Activated T-cell treated with anti-CD3 and anti-CD28 coated beads for 1 hour (primary cell): Measurements from ENCODE around the gene TYW1B.
"Not testable (repeated sequence)": the region's sequence is repeated elsewhere in the genome, so short reads cannot be mapped to it uniquely, and the experiment has no call there.

ENCODE experiments used
- DNase-seq: peaks from one replicate; pipeline ENCODE4 v3.0.0-alpha.2; 2020; ENCODE audit warnings: low read depth

The TYW1B gene, protein sequence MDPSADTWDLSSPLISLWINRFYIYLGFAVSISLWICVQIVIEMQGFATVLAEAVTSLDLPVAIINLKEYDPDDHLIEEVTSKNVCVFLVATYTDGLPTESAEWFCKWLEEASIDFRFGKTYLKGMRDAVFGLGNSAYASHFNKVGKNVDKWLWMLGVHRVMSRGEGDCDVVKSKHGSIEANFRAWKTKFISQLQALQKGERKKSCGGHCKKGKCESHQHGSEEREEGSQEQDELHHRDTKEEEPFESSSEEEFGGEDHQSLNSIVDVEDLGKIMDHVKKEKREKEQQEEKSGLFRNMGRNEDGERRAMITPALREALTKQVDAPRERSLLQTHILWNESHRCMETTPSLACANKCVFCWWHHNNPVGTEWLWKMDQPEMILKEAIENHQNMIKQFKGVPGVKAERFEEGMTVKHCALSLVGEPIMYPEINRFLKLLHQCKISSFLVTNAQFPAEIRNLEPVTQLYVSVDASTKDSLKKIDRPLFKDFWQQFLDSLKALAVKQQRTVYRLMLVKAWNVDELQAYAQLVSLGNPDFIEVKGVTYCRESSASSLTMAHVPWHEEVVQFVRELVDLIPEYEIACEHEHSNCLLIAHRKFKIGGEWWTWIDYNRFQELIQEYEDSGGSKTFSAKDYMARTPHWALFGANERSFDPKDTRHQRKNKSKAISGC

DNA sequence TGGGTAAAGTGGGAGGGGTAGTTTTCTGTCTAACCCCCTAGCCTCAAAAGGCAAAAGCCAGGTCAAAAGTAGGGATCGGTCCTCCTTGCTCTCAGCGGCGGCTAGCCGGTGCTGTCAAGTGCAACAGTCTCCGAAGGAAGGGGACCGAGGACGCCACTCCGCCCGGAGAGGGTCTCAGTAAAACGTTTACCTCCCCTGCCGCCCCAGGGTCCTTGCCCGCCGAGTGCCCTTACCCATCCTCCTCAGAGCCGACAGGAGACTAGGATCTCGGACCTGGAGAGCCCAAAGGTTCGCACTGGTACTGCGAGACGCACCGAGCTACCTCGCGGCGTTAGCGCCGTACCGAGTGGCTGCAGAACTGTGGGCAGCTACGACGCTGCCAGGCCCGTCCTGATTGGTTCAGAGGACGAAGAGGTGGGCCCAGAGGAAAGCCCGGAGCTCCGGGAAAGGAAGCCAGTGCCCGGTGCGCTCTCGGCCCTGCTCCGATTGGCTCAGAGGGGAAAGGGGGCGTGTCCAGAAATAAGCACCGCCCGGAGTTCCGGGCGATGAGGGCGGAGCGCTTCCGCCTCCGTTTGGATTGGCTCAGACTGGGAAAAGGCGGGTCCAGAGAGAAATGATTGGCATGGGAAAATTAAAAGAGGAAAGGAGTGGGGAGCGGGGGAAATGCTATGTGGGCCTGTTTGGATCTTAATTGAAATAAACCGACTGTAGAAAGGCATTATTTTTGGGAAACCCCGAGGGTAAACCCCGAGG, at the start of gene TYW1B:
TSS of gene TYW1B (minus strand) at position 362 of the 753 bp plus-strand sequence. CDS start at position 237, 125 bp downstream.
- DNase-seq, result peak; percentile 91

DNA sequence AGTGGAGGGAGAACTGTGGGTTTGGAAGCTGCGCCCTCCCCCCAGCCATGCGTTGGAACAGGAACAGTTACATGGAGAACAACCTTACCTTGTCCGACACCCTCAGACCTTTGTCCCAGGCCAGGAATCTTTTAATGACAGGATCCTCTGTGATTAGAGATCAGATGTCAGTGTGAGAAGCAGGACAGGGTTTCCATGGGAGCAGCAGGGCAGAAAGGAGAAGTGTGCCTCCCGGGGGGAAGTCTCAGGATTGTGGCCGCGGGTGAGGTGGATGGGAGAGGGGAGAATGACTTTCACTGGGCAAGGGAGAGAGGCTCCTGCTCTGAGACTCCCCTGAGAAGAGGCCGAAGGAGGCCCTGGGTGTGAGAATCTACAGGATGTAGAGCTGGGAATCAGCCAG, 39.6 kb upstream of the TYW1B start:
- DNase-seq, result not testable (repeated sequence)

DNA sequence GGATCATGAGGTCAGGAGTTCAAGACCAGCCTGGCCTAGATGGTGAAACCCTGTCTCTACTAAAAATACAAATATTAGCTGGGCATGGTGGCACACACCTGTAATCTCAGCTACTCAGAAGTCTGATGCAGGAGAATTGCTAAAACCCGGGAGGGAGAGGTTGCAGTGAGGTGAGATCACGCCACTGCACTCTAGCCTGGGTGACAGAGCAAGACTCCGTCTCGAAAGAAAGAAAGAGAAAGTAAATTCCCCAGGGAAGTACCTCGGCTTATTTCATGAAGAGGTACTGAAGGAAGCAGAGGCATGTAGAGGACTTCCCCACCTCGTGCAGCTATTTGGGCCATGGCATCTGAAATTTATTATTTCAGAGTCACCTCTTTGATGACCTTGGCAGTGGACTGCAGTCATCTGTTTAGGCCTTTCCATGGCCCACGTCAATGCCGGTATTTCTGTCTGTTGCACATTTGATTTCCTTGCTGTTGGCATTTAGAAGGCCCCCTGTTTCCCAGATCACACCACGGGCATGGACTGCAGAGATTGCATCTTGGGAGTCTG, 30.9 kb upstream of the TYW1B start:
- DNase-seq, result not testable (repeated sequence)

DNA sequence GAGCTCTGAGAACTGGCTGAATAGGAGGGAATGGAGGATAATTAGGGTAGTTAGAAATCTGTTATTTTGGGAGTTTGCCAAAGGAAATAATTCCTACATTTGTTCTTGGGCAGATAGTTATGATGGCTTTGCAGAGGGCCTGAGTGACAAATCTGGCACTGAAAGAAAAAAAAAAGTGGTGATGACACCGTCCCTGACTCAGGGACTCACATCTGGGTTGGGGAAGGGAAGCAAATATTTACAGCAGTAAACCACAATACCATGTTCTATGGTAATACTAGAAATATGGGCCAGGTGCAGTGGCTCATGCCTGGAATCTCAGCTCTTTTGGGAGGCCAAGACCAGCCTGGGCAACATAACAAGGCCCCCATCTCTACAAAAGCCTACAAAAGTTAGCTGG, 29.9 kb upstream of the TYW1B start:
- DNase-seq, result not testable (repeated sequence)

DNA sequence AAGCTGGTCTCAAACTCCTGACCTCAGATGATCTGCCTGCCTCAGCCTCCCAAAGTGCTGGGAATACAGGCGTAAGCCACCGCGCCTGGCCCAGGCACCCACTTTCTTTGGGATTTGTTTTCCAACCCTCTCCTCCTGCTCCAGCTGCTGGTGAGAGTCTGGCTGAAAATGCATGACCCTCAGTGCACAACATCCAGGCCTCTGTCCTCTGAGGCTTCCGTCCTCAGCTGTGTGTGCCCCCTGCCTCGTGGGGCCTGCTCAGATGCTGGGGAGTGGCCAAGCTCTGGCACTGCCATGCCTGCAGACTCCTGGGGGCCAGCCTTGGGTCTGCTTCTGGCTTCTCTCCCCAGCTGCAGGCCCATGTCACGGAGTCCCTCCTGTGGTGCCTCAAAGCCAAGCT, 27.3 kb upstream of the TYW1B start:
- not testable (repeated sequence) for DNase-seq

DNA sequence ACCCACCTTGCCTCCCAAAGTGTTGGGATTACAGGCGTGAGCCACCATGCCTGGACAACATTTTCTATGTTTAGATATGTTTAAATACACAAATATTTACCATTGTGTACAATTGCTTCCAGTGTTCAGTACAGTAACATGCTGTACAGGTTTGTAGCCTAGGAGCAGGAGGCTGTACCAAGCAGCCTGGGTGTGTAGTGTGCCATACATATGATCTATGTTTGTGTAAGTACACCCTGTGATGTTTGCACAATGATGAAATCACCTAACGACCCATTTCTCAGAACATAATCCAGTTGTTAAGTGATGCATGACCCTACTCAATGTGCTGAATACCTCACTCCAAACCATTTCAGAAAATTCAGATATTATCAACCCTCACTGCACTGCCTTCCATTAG, 24.9 kb upstream of the TYW1B start:
- DNase-seq, result not testable (repeated sequence)

DNA sequence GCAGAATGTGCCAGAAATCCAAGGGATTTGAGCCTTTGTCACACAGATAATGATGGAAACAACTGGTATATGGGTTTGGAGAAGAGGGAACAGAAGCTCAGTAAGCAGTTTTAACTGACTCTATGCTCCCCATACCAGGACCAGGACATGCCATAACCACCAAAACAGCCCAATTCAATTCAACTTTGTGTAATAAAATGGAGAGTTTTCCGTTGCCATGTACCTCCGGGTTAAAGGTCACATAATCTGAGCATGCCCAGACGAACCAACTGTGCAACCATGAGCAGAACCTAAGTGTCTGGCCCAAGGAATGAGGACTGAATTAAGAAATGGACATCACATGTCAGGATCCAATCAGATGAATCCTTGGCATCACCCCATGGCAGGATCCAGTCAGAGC, 22.7 kb upstream of the TYW1B start:
- not testable (repeated sequence) for DNase-seq

DNA sequence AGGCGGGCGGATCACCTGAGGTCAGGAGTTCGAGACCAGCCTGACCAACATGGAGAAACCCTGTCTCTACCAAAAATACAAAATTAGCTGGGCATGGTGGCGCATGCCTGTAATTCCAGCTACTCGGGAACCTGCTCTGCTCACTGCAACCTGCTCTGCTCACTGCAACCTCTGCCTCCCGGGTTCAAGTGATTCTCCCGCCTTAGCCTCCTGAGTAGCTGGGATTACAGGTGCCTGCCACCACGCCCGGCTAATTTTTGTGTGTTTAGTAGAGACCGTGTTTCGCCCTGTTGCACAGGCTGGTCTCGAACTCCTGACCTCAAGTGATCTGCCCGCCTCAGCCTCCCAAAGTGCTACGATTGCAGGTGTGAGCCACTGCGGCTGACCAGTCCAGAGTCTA, 16.1 kb upstream of the TYW1B start:
- not testable (repeated sequence) for DNase-seq

DNA sequence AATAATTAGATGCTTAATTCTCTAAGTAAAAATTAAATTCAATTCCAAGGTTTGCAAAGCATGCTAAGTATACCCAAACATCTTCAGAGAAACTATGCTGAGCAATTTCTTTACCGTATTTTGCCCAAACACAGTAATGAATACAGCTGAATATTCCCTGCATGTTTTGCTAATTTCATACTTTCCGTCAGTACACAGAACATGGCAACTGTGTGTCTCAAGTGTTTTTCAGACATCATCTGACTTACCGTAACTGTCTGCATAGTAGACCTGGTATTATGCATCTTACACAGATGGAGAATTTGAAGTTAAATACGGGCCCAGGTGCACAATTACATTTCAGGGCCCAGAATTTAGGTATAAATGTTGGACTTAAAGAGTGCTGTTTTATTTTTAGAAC, 15.2 kb upstream of the TYW1B start:
- DNase-seq, result not testable (repeated sequence)

DNA sequence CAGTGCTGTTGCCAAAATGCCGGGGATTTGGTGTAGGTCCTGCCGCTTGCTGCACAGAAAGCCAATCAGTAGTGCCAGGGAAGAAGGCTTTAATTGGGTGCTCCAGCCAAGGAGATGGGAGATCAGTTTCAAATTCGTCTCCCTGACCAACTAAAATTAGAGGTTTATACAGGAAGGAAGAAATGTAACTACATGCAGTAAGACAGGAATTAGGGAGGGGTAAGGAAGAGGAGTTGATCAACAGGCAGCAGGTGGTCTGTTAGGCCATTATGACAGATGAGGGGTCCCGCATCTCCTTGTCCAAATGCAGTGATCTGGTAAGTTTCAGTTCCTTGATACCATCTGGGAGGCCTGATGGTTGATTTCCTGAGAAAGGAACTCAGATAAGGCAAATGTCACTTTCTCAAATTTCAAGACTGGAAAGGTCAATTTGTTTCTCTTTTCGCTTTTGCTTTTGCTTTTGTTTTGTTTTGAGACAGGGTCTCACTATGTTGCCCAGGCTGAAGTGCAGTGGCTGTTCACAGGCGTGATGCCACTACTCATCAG, 13.0 kb upstream of the TYW1B start:
- DNase-seq, result not testable (repeated sequence)

DNA sequence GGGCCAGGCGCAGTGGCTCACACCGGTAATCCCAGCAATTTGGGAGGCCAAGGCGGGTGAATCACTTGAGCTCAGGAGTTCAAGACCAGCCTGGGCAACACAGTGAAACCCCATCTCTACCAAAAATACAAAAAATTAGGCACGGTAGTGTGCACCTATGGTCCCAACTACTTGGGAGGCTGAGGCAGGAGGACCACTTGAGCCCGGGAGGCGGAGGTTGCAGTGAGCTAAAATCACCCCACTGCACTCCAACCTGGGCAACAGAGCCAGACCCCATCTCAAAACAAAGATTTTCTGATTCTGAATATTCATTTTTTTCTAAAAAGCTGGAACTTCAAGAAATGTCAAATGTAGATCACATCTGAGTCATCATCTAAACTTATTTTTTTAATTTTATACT, 10.3 kb upstream of the TYW1B start:
- DNase-seq, result not testable (repeated sequence)

DNA sequence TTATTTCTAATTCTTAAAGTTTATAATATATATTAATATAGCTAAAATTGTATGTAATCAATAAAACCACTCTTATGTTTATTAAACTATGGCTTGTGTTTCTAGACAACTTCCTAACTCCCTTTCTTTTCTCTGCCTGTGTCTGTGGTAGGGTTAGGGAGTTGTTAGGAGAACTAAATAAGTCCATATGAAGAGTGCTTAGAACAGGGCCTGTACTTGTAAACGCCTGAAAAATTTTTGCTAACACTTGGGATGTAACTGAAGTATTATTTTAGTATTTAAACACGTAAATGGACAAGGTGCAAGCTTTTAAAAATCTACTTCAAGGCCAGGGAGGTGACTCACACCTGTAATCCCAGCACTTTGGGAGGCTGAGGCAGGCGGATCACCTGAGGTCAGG, 9.3 kb upstream of the TYW1B start:
- not testable (repeated sequence) for DNase-seq

DNA sequence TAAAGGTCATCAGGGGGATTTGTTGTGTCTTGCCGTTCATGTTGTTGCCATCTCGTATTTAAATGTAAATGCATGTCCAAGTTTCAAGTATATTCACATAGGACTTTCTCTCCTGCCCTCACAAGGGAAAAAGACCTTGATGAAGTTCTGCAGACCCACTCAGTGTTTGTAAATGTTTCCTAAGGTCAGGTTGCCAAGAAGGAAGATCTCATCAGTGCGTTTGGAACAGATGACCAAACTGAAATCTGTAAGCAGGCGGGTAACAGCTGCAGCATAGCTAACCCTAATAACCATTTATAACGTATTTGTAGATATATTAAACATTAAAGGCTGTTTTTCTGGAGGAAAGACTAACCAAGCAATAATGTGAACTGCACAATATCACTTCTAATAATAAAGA, 2.6 kb upstream of the TYW1B start:
- not testable (repeated sequence) for DNase-seq

DNA sequence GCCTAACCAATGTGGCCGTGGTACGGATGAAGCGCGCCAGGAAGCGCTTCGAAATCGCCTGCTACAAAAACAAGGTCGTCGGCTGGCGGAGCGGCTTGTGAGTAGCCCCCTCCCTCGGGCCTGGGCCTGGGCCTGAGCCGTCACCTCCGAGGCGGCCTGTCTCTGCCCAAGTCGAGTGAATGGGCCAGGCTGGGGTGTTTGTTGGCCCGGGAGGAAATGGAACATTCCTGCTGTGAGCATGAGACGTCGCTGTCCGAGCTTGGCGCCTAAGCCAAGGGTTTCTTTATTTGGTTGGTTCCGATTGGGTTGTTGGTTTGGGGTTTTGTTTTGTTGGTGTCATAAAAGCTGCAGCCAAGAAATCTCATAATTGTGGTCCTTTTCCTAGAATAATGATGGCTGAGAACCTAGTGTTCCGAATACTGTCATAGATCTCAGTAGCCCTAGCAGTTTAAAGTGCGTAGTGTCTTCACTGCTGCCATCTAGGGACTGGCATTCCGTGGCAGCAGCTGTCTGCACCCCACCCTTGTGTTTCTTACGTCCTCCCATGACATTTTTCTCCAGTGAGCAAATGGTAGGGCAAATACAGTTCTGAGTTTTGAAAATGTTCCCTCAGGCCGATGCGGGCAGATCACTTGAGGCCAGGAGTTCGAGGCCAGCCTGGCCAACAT, 1.8 kb upstream of the TYW1B start:
- DNase-seq, result peak; percentile 17

DNA sequence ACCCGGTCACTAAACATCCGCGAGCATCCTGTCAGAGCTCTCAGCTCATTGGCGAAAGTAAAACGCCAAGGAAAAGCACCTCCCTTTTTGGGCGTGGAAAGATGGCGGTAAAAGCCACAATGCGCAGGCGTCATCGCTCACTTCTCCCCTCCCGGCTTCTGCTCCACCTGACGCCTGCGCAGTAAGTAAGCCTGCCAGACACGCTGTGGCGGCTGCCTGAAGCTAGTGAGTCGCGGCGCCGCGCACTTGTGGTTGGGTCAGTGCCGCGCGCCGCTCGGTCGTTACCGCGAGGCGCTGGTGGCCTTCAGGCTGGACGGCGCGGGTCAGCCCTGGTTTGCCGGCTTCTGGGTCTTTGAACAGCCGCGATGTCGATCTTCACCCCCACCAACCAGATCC, 1.3 kb upstream of the TYW1B start:
- peak; percentile 91 for DNase-seq

DNA sequence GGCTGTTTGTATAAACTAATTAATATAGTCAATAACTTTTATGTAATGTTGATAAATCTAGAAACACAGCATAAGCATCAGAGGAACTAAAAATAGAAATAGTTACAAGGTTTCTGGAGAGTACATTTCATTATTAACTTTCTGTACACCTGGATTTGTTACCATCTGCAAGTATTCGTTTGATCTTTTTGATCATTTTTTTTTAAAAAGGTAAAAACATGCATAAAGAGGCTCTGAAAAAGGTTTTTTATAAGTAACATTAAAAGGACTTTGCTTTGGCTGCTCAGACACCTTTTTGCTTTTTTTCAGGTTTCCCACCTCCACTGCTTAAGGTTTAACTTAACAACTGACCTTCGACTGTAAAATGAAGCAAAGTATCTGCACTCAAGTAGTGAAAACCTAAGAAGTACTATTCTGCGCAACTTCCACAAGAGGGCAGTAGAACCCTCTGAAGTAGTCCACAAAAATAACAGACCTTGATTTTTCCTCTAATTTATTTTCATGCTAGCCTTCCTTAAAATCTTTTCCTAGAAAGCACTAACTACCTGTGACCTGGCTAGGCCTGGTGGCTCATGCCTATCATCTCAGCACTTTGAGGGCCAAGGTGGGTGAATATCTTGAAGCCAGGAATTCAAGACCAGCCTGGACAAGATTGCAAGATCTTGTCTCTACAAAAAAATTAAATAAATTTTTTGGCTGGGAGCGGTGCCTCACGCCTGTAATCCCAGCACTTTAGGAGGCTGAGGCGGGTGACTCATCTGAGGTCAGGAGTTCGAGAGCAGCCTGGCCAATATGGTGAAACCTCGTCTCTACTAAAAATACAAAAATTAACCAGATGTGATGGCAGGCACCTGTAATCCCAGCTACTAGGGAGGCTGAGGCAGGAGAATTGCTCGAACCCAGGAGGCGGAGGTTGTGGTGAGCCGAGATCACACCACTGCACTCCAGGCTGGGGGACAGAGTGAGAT, 4.0 kb downstream of the TYW1B start:
- not testable (repeated sequence) for DNase-seq

DNA sequence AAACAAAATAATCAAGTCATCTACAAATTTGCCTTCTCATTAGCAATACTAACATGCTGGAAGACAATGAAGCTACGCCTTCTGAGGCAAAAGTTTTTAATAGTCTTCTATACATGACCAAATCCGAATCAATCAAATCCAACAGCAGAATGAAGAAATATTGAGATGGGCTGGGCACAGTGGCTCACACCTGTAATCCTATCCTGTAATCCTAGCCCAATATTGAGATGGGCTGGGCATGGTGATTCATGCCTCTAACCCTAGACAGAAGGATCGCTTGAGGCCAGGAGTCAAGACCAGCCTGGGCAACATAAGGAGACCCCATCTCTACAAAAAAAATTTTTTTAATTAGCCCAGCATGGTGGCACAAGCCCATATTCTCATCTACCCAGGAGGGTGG, 5.5 kb downstream of the TYW1B start:
- DNase-seq, result not testable (repeated sequence)

DNA sequence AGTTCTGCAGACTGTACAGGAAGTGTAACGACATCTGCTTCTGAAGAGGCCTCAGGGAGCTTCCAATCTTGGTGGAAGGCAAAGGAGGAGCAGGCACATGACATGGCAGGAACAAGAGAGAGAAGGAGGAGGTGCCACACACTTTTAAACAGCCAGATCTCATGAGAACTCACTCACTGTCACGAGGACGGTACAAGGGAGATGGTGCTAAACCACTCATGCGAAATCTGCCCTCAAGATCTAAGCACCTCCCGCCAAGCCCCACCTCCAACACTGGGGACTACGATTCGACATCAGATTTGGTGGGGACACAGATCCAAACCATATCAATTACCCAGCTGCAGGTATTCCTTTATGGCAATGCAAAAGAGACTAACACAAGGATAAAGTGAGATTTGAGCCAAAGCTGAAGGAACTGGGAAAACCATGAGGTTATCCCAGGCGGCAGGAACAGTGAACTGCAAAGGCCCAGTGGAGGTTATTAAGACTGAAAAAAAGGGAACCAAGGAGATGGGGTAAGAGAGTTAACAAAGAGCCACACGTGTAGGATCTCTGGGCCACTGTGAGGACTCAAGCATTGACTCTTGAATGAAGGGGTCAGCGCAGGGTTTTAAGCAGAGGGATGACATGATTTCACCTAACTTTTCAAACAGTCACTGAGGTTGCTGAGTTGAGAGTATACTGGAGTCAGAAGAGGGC, 9.2 kb downstream of the TYW1B start:
- not testable (repeated sequence) for DNase-seq

DNA sequence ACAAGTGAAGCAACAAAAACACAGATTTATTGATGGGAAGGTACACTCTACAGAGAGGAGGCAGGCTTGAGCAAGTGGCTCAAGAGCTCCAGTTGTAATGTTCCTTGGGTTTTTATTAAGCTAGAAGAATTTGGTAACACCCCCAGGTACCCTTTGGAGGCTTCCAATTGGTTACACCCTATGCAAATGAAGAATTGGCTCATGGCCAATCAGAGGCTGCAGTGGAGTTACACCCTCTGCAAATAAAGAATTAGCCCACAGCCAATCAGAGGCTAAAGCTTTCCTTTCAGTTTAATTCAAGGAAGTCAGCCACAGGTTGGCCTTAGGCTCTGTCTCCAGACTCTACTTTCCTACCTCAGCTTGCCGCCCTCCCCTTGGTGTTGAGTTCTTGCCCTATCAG, 10.3 kb downstream of the TYW1B start:
- DNase-seq, result not testable (repeated sequence)
